ENCODE measurements around the gene IL17RE. TPM values are rescaled to one million over a fixed set of nuclear protein-coding genes. Genes with fewer than 3 reads are reported as not detected.
"Not testable (repeated sequence)": the region's sequence is repeated elsewhere in the genome, so short reads cannot be mapped to it uniquely, and the experiment has no call there.

IL17RE gene
- total RNA-seq, 2 donors from 2014 or later = 5.7 to 11.9 TPM

DNA sequence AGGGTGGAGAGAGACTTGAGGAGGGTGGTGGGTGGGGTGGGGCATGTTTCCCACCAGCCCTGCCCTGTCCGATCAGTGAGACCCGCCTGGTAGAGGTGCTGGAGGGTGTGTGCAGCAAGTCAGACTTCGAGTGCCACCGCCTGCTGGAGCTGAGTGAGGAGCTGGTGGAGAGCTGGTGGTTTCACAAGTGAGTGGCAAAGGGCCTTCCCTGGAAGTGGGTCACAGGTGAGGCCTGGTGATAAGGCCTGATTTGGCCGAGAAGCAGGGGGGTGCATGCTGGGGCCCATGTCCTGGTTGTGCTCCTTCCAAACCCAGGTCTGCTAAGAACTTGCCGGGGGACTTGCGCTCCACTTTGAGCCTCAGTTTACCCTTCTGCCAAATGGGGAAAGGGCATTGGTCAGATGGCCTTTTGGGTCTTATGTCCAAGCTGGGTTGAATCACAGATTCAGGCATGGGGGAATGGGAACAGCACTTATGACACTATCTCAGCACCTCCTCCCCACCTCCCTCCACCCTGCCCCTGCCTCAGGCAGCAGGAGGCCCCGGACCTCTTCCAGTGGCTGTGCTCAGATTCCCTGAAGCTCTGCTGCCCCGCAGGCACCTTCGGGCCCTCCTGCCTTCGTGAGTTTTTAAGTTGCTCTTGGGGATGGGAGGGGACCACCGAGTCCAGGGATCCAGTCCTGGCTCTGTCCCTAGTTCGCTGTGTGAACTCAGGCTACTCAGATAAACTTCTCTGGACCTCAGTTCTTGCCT is 35.0 kb downstream of the IL17RE start:
- DNase-seq (ENCODE audit: low spot score) = no peak
- TF ChIP-seq, protein P1, sequence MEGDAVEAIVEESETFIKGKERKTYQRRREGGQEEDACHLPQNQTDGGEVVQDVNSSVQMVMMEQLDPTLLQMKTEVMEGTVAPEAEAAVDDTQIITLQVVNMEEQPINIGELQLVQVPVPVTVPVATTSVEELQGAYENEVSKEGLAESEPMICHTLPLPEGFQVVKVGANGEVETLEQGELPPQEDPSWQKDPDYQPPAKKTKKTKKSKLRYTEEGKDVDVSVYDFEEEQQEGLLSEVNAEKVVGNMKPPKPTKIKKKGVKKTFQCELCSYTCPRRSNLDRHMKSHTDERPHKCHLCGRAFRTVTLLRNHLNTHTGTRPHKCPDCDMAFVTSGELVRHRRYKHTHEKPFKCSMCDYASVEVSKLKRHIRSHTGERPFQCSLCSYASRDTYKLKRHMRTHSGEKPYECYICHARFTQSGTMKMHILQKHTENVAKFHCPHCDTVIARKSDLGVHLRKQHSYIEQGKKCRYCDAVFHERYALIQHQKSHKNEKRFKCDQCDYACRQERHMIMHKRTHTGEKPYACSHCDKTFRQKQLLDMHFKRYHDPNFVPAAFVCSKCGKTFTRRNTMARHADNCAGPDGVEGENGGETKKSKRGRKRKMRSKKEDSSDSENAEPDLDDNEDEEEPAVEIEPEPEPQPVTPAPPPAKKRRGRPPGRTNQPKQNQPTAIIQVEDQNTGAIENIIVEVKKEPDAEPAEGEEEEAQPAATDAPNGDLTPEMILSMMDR (IDR thresholded peaks at IDR 0.05) = no peak
- peaks cover 15% of the 10 kb centered on the region for H3K36me3 ChIP-seq
- ATAC-seq (ENCODE audit: insufficient number of reproducible peaks, low FRiP score, low read depth) = no peak
- peaks cover 19 to 24% of the 10 kb centered on the region in 2 donors for H3K4me1 ChIP-seq (ENCODE audit: control insufficient read depth in 1 of 2, low read depth in 2 of 2)
- no peak overlapping the region for H3K27ac ChIP-seq
- H3K9me3 ChIP-seq = no peaks in the 10 kb centered on the region
- H3K4me3 ChIP-seq = no peak overlapping the region
- no peaks in the 10 kb centered on the region for H3K27me3 ChIP-seq (replicated peaks; ENCODE audit: insufficient read depth)

DNA sequence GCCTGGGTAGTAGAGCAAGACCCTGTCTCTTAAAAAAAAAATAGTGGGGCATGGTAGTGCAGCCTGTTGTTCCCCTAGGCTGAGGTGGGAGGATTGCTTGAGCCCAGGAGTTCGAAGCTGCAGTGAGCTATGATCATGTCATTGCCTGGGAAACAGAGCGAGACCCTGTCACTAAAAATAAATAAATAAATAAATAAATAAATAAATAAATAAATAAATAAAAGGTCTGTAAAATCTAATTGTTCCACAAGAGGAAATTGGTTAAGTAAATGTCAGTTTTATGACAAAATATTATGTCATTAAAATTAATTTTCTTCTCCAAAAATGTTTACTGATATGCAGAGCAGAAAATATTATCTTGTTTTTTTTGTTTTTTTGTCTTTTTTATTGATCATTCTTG is 36.3 kb downstream of the IL17RE start:
- Histone ChIP-seq H3K4me3 (no peak overlapping the region), H3K4me1 (ENCODE audit: control insufficient read depth in 1 of 2, low read depth in 2 of 2) (peaks cover 19 to 20% of the 10 kb centered on the region in 2 donors), H3K27me3 (replicated peaks; ENCODE audit: insufficient read depth) (no peaks in the 10 kb centered on the region), H3K9me3 (no peaks in the 10 kb centered on the region), H3K27ac (no peak overlapping the region), H3K36me3 (peaks cover 15% of the 10 kb centered on the region)
- TF ChIP-seq, protein P1 (IDR thresholded peaks at IDR 0.05) = no peak
- ATAC-seq (ENCODE audit: insufficient number of reproducible peaks, low FRiP score, low read depth) (no peak), DNase-seq (ENCODE audit: low spot score) (no peak)

DNA sequence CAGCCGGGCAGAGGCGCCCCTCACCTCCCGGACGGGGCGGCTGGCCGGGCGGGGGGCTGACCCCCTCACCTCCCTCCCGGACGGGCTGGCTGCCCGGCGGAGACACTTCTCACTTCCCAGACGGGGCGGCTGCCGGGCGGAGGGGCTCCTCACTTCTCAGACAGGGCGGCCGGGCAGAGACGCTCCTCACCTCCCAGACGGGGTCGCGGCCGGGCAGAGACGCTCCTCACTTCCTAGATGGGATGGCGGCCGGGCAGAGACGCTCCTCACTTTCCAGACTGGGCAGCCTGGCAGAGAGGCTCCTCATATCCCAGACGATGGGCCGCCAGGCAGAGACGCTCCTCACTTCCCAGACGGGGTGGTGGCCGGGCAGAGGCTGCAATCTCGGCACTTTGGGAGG is 37.3 kb downstream of the IL17RE start:
- not testable (repeated sequence) for ATAC-seq (ENCODE audit: insufficient number of reproducible peaks, low FRiP score, low read depth)

DNA sequence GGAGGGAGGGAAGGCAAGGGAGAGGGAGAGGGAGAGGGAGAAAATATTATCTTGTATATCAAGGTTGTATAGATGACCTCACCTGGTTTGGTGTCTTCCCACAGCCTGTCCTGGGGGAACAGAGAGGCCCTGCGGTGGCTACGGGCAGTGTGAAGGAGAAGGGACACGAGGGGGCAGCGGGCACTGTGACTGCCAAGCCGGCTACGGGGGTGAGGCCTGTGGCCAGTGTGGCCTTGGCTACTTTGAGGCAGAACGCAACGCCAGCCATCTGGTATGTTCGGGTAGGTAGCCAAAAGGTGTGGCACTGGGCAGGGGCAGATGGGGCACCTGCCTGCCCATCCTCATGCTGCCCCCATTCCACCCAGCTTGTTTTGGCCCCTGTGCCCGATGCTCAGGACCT is 38.1 kb downstream of the IL17RE start:
- Histone ChIP-seq H3K4me1 (ENCODE audit: control insufficient read depth in 1 of 2, low read depth in 2 of 2) (peaks cover 3 to 5% of the 10 kb centered on the region in 2 donors), H3K4me3 (no peak overlapping the region), H3K27ac (no peak overlapping the region), H3K9me3 (no peaks in the 10 kb centered on the region), H3K36me3 (peaks cover 15% of the 10 kb centered on the region), H3K27me3 (replicated peaks; ENCODE audit: insufficient read depth) (no peaks in the 10 kb centered on the region)
- TF ChIP-seq, protein P1 (IDR thresholded peaks at IDR 0.05) = no peak
- ATAC-seq (ENCODE audit: insufficient number of reproducible peaks, low FRiP score, low read depth) = no peak
- no peak for DNase-seq (ENCODE audit: low spot score)

More for the DNA sequence above, 37.3 kb downstream of the IL17RE start:
- not testable (repeated sequence) for H3K27ac ChIP-seq; H3K9me3 ChIP-seq; DNase-seq (ENCODE audit: low spot score); H3K4me3 ChIP-seq; H3K27me3 ChIP-seq (replicated peaks; ENCODE audit: insufficient read depth)
- H3K4me1 ChIP-seq (ENCODE audit: control insufficient read depth in 1 of 2, low read depth in 2 of 2) = peaks cover 10 to 11% of the 10 kb centered on the region in 2 donors
- peaks cover 15% of the 10 kb centered on the region for H3K36me3 ChIP-seq

DNA sequence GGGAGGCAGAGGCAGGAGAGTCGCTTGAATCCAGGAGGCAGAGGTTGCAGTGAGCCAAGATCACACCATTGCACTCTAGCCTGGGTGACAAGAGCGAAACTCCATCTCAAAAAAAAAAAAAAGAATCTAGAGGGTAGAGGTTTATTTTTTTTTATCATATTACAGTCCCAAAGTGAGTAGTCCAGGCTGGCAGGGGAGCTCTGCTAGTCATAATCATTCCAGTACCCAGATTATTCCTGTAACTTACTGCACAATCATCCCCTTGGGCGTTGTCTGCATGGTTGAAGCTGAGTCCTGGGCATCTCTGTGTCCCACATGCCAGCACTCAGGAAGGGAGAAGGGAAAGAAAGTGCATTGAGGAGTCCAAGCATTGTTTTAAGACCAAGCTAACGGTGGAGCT is 39.5 kb downstream of the IL17RE start:
- ATAC-seq (ENCODE audit: insufficient number of reproducible peaks, low FRiP score, low read depth) (no peak), DNase-seq (ENCODE audit: low spot score) (no peak)
- TF ChIP-seq, protein P1 (IDR thresholded peaks at IDR 0.05) = no peak
- H3K9me3 ChIP-seq = no peaks in the 10 kb centered on the region
- no peak overlapping the region for H3K27ac ChIP-seq
- H3K4me1 ChIP-seq (ENCODE audit: control insufficient read depth in 1 of 2, low read depth in 2 of 2) = peaks cover 0 to 5% of the 10 kb centered on the region in 2 donors
- H3K36me3 ChIP-seq = peaks cover 11% of the 10 kb centered on the region
- no peak overlapping the region for H3K4me3 ChIP-seq
- H3K27me3 ChIP-seq (replicated peaks; ENCODE audit: insufficient read depth) = no peaks in the 10 kb centered on the region

Measured in thoracic aorta (tissue), 2 donors.